ENCODE measurements around the gene IL19. TPM values are rescaled to one million over a fixed set of nuclear protein-coding genes. Genes with fewer than 3 reads are reported as not detected.

IL19 gene
- total RNA-seq, 1 experiment from 2014 or later: not detected

DNA sequence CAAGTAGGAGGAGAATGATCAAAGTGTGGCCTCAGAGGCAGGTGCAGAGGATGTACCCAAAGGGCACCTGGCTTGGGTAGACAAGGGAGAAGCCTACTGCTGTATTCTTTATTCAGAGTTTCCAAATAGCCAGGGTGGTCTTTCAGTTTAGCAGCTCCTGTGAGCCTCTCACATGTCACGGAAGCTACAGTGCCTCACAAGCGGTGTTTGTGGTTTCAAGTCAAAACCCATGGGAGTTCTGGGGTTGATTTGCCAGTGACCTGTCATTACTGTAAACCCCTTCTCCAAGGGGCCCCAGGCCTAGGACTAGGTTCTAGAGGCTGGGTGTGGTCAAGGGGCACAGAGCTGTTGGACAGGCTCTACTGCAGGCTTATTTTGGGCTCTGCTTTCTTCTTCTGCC lies 11.9 kb downstream of the IL19 start:
- no peak overlapping the region for H3K23ac ChIP-seq (ENCODE audit: insufficient read length, low read depth, low read length)
- no peak overlapping the region for H2AK5ac ChIP-seq (ENCODE audit: insufficient read length, low read length)
- no peak overlapping the region for H3K56ac ChIP-seq (ENCODE audit: insufficient read length, low read depth, low read length)
- H3K23me2 ChIP-seq (ENCODE audit: insufficient read length, low read depth, low read length, poor library complexity, severe bottlenecking): no peaks in the 10 kb centered on the region
- H3T11ph ChIP-seq (ENCODE audit: low read length): no peak overlapping the region
- no peak overlapping the region for H3K9ac ChIP-seq (ENCODE audit: extremely low read depth, insufficient read length, low read length)
- H3K4me2 ChIP-seq (ENCODE audit: insufficient read depth, insufficient read length, low read length): no peak overlapping the region
- no peaks in the 10 kb centered on the region for H3K27me3 ChIP-seq (ENCODE audit: insufficient read depth, low read length)
- H3K4me1 ChIP-seq (ENCODE audit: insufficient read depth, low read length): no peaks in the 10 kb centered on the region
- H4K8ac ChIP-seq (replicated peaks; ENCODE audit: insufficient read length, low read depth, low read length): no peak overlapping the region
- no peak overlapping the region for H3K27ac Mint-ChIP-seq
- H3K4me1 Mint-ChIP-seq: peaks cover 6 to 14% of the 10 kb centered on the region in 2 experiments
- no peak overlapping the region for H3K27ac ChIP-seq (ENCODE audit: insufficient read length, low read depth, low read length)
- no peaks in the 10 kb centered on the region for H3K9me3 ChIP-seq (ENCODE audit: control insufficient read depth, low read depth, low read length)
- no peak overlapping the region for H2BK15ac ChIP-seq (ENCODE audit: low read depth, low read length)
- TF ChIP-seq, protein P1, sequence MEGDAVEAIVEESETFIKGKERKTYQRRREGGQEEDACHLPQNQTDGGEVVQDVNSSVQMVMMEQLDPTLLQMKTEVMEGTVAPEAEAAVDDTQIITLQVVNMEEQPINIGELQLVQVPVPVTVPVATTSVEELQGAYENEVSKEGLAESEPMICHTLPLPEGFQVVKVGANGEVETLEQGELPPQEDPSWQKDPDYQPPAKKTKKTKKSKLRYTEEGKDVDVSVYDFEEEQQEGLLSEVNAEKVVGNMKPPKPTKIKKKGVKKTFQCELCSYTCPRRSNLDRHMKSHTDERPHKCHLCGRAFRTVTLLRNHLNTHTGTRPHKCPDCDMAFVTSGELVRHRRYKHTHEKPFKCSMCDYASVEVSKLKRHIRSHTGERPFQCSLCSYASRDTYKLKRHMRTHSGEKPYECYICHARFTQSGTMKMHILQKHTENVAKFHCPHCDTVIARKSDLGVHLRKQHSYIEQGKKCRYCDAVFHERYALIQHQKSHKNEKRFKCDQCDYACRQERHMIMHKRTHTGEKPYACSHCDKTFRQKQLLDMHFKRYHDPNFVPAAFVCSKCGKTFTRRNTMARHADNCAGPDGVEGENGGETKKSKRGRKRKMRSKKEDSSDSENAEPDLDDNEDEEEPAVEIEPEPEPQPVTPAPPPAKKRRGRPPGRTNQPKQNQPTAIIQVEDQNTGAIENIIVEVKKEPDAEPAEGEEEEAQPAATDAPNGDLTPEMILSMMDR (conservative IDR thresholded peaks at IDR 0.05): no peak
- H3K14ac ChIP-seq (ENCODE audit: insufficient read depth, low read length): no peak overlapping the region
- H4K20me1 ChIP-seq (ENCODE audit: control insufficient read depth, insufficient read depth, insufficient read length): no peaks in the 10 kb centered on the region
- H3K79me2 ChIP-seq (ENCODE audit: insufficient read depth, low read length): no peaks in the 10 kb centered on the region
- H4K91ac ChIP-seq (ENCODE audit: insufficient read length, low read depth, low read length): no peak overlapping the region
- no peak overlapping the region for H2AFZ ChIP-seq (ENCODE audit: low read length)
- no peak overlapping the region for H3K18ac ChIP-seq (ENCODE audit: insufficient read length, low read depth, low read length)
- H3K36me3 Mint-ChIP-seq (ENCODE audit: insufficient read depth in 1 of 3, low read depth in 3 of 3): no peaks in the 10 kb centered on the region
- DNase-seq: no peak
- no peak overlapping the region for H3K4me3 Mint-ChIP-seq
- no peak overlapping the region for H2BK120ac ChIP-seq (ENCODE audit: low read depth, low read length, poor library complexity, severe bottlenecking)
- H2BK20ac ChIP-seq (ENCODE audit: low read depth, low read length, poor library complexity, severe bottlenecking): no peak overlapping the region
- H3K79me1 ChIP-seq (ENCODE audit: insufficient read depth, low read depth, low read length, poor library complexity, severe bottlenecking): no peaks in the 10 kb centered on the region
- peaks cover 14% of the 10 kb centered on the region for H3K27me3 Mint-ChIP-seq (ENCODE audit: low read depth)
- H2BK12ac ChIP-seq (ENCODE audit: insufficient read length, low read depth, low read length): no peak overlapping the region
- H4K5ac ChIP-seq (ENCODE audit: insufficient read length, low read depth, low read length): no peak overlapping the region
- no peak overlapping the region for H3K4ac ChIP-seq (ENCODE audit: low read depth, low read length)
- no CpG with 5 or more reads among the region's 2 CpGs for WGBS (ENCODE audit: extremely low coverage, insufficient read length, low lambda C conversion rate)
- H3K9me3 Mint-ChIP-seq: no peaks in the 10 kb centered on the region
- H2BK5ac ChIP-seq (ENCODE audit: insufficient read length, low read length): no peak overlapping the region

Measured in H9 (cell line).